ENCODE measurements around the gene SLC27A4. TPM values are rescaled to one million over a fixed set of nuclear protein-coding genes. Genes with fewer than 3 reads are reported as not detected.
A peak's percentile ranks its signal among the peaks of the same experiment; 100 is the strongest.

SLC27A4 gene
- total RNA-seq, 2 experiments from 2014 or later = 8.4 to 10.2 TPM

GRCh38 chr9:128309551-128309950 is 30.8 kb upstream of the SLC27A4 start:
- CTCF ChIA-PET = interaction anchor here (0.6 kb wide), 1 partner anchor 200 kb away, joined by 4 read pairs; no protein-coding TSS in a partner anchor
- H3K27ac Mint-ChIP-seq = no peak overlapping the region
- POLR2A ChIA-PET = no interaction called here
- intact Hi-C loops (cut with DNase I, micrococcal nuclease) = no loop called here
- no peaks in the 10 kb centered on the region for H3K4me1 Mint-ChIP-seq
- no peak overlapping the region for H3K4me3 Mint-ChIP-seq
- no peaks in the 10 kb centered on the region for H3K9me3 Mint-ChIP-seq (ENCODE audit: low read depth)
- no peaks in the 10 kb centered on the region for H3K27me3 Mint-ChIP-seq
- H3K36me3 Mint-ChIP-seq (ENCODE audit: low read depth) = peaks cover 16% of the 10 kb centered on the region
- ATAC-seq (no peak), DNase-seq (no peak)

- Mint-ChIP-seq H3K4me1 (no peaks in the 10 kb centered on the region), H3K4me3 (no peak overlapping the region), H3K9me3 (ENCODE audit: low read depth) (no peaks in the 10 kb centered on the region), H3K36me3 (ENCODE audit: low read depth) (peaks cover 16% of the 10 kb centered on the region), H3K27me3 (no peaks in the 10 kb centered on the region), H3K27ac (no peak overlapping the region)
- DNase-seq (no peak), ATAC-seq (no peak)
- POLR2A ChIA-PET = interaction anchor here (0.7 kb wide), 1 partner anchor 11 kb away, joined by 3 read pairs; no protein-coding TSS in a partner anchor
- intact Hi-C loops (cut with DNase I, micrococcal nuclease) = no loop called here
- CTCF ChIA-PET = interaction anchor here (0.6 kb wide), 1 partner anchor 35 kb away, joined by 3 read pairs; the partner anchor contains the start of genes GOLGA2 and SWI5
Measured at GRCh38 chr9:128310461-128310860, 29.9 kb upstream of the SLC27A4 start.

DNA sequence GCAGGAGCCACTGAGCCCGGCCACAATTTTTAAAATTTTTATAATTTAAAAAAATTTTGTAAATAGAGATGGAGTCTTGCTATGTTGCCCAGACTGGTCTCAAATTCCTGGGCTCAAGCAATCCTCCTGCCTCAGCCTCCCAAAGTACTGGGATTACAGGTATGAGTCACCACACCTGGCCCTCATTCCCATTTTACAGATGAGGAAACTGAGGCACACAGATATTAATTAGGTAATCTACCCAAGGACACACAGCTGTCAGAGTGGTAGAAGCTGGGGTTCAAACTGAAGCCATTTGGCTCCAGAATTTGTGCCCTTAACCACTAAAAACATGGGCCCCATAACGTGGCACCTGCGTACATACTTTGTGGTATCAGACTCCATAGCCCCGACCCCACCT is 25.6 kb upstream of the SLC27A4 start:
- Mint-ChIP-seq H3K27me3 (no peaks in the 10 kb centered on the region), H3K9me3 (ENCODE audit: low read depth) (no peaks in the 10 kb centered on the region), H3K36me3 (ENCODE audit: low read depth) (peaks cover 21% of the 10 kb centered on the region), H3K4me1 (no peaks in the 10 kb centered on the region), H3K27ac (no peak overlapping the region), H3K4me3 (no peak overlapping the region)
- ChIA-PET CTCF (interaction anchor here (0.6 kb wide), 1 partner anchor 47 kb away, joined by 3 read pairs; no protein-coding TSS in a partner anchor), POLR2A (interaction anchor here (0.7 kb wide), 1 partner anchor 14 kb away, joined by 3 read pairs; no protein-coding TSS in a partner anchor)
- ATAC-seq (no peak), DNase-seq (no peak)
- intact Hi-C loops (cut with DNase I, micrococcal nuclease) = no loop called here

- H3K9me3 Mint-ChIP-seq (ENCODE audit: low read depth) = no peaks in the 10 kb centered on the region
- H3K27me3 Mint-ChIP-seq = no peaks in the 10 kb centered on the region
- ATAC-seq (no peak), DNase-seq (no peak)
- ChIA-PET CTCF (no interaction called here), POLR2A (no interaction called here)
- H3K4me3 Mint-ChIP-seq = no peak overlapping the region
- H3K36me3 Mint-ChIP-seq (ENCODE audit: low read depth) = peaks cover 15% of the 10 kb centered on the region
- H3K4me1 Mint-ChIP-seq = no peaks in the 10 kb centered on the region
- no peak overlapping the region for H3K27ac Mint-ChIP-seq
- intact Hi-C loops (cut with DNase I, micrococcal nuclease) = no loop called here
Measured at GRCh38 chr9:128316421-128316820, 23.9 kb upstream of the SLC27A4 start.

DNA sequence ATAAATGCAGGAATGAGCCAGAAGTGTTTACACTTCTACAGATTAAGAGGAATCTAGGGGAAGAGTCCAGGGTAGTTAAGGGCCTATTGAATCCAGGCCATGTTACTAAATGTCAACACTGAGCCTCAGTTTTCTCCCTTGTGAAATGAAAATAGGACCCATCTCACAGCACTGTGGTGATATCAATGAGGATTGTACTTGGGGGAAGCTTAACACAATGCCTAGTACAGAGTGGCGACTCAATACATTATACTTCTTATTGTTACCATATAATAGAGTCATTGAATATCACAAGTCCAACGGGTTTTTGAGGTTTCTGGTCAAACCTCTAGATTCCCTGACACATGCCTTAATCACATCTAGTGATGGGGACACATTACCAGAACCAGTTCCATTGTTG is 22.7 kb upstream of the SLC27A4 start:
- intact Hi-C loops (cut with DNase I, micrococcal nuclease) = no loop called here
- CTCF ChIA-PET = interaction anchor here (0.7 to 1.0 kb wide), 2 partner anchors 24 to 501 kb away, joined by 3 read pairs; partner anchors contain the start of gene ENDOG
- H3K4me3 Mint-ChIP-seq = no peak overlapping the region
- H3K36me3 Mint-ChIP-seq (ENCODE audit: low read depth) = peaks cover 13% of the 10 kb centered on the region
- no peaks in the 10 kb centered on the region for H3K9me3 Mint-ChIP-seq (ENCODE audit: low read depth)
- H3K4me1 Mint-ChIP-seq = no peaks in the 10 kb centered on the region
- no peak for DNase-seq
- H3K27me3 Mint-ChIP-seq = no peaks in the 10 kb centered on the region
- H3K27ac Mint-ChIP-seq = no peak overlapping the region
- POLR2A ChIA-PET = no interaction called here
- no peak for ATAC-seq

GRCh38 chr9:128321343-128321742 is 19.0 kb upstream of the SLC27A4 start:
- ChIA-PET CTCF (no interaction called here), POLR2A (interaction anchor here (1.0 kb wide), 1 partner anchor 20 kb away, joined by 3 read pairs; no protein-coding TSS in a partner anchor)
- H3K27ac Mint-ChIP-seq = no peak overlapping the region
- intact Hi-C loops (cut with DNase I, micrococcal nuclease) = loop anchor here (5.0 kb wide), 3 partner anchors 129 to 604 kb away; partner anchors contain the start of genes CIZ1 (in 1 of the 2), PTGES2 (in 1 of the 2), PTRH1 (in 1 of the 2) and TTC16 (in 1 of the 2)
- H3K9me3 Mint-ChIP-seq (ENCODE audit: low read depth) = no peaks in the 10 kb centered on the region
- H3K4me3 Mint-ChIP-seq = peak overlapping the region; percentile 87
- peaks cover 19% of the 10 kb centered on the region for H3K4me1 Mint-ChIP-seq
- peaks cover 28% of the 10 kb centered on the region for H3K36me3 Mint-ChIP-seq (ENCODE audit: low read depth)
- no peak for ATAC-seq
- DNase-seq = no peak
- no peaks in the 10 kb centered on the region for H3K27me3 Mint-ChIP-seq

DNA sequence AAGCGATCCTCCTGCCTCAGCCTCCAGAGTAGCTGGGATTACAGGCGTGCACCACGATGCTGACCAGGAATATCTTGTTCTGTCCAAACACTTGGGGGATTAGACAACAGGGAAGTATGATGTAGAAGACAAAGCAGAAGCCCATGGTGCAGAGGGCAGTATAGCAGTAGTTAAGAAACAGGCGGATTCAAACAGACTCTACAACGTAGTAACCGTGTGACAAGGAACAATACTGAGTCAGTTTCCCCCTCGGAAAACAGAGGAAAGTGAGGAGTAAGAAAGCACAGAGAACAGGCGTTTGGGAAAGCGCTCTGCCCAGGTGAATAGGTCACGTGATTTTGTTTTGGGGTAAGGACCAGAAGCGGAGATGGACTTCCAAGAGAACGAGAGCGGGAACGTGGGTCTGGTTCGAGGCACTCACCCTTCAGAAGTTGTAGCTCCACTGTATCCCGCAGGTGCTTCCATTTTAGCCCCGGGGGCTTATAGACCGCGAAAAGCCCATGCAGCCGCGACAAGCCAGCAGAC is 18.4 kb upstream of the SLC27A4 start:
- H3K27me3 Mint-ChIP-seq = no peaks in the 10 kb centered on the region
- intact Hi-C loops (cut with DNase I, micrococcal nuclease) = loop anchor here (1.0 to 5.0 kb wide), 21 partner anchors 18 to 1305 kb away; partner anchors contain the start of genes URM1 (in 2 of the 2), BBLN (in 1 of the 2), CIZ1 (in 1 of the 2) and CRAT (in 1 of the 2)
- peak overlapping the region; percentile 87 for H3K4me3 Mint-ChIP-seq
- ATAC-seq = peak; percentile 5
- peak overlapping the region; percentile 93 for H3K27ac Mint-ChIP-seq
- ChIA-PET POLR2A (interaction anchor here (1.0 kb wide), 1 partner anchor 20 kb away, joined by 3 read pairs; no protein-coding TSS in a partner anchor), CTCF (interaction anchor here (0.6 kb wide), 2 partner anchors 23 to 339 kb away, joined by 3 to 5 read pairs; no protein-coding TSS in a partner anchor)
- no peak for DNase-seq
- H3K9me3 Mint-ChIP-seq (ENCODE audit: low read depth) = no peaks in the 10 kb centered on the region
- H3K4me1 Mint-ChIP-seq = peaks cover 19% of the 10 kb centered on the region
- peaks cover 24% of the 10 kb centered on the region for H3K36me3 Mint-ChIP-seq (ENCODE audit: low read depth)

- Mint-ChIP-seq H3K27me3 (no peaks in the 10 kb centered on the region), H3K9me3 (ENCODE audit: low read depth) (no peaks in the 10 kb centered on the region), H3K4me1 (peaks cover 19% of the 10 kb centered on the region), H3K27ac (peak within 1 kb of the TSS; percentile 93), H3K36me3 (ENCODE audit: low read depth) (peaks cover 17% of the 10 kb centered on the region), H3K4me3 (peak within 1 kb of the TSS; percentile 87)
- ATAC-seq (peak; percentile 90), DNase-seq (peak; percentile 96)
- intact Hi-C loops (cut with DNase I, micrococcal nuclease) = loop anchor here (1.0 to 5.0 kb wide), 21 partner anchors 18 to 1304 kb away; partner anchors contain the start of genes SLC27A4 (in 2 of the 2), URM1 (in 2 of the 2), BBLN (in 1 of the 2) and CIZ1 (in 1 of the 2)
- ChIA-PET CTCF (interaction anchor here (0.6 kb wide), 2 partner anchors 24 to 340 kb away, joined by 3 to 5 read pairs; no protein-coding TSS in a partner anchor), POLR2A (interaction anchor here (0.6 to 0.8 kb wide), 2 partner anchors 18 to 402 kb away, joined by 3 read pairs; no protein-coding TSS in a partner anchor)
Measured at GRCh38 chr9:128322404-128323211, 17.7 kb upstream of the SLC27A4 start, which contains the start of the genes COQ4 and TRUB2. COQ4 (plus strand) TSS chr9:128322839; CDS start chr9:128322859, 20 bp downstream. TRUB2 (minus strand) TSS chr9:128322447; CDS start chr9:128322408, 39 bp downstream.

DNA sequence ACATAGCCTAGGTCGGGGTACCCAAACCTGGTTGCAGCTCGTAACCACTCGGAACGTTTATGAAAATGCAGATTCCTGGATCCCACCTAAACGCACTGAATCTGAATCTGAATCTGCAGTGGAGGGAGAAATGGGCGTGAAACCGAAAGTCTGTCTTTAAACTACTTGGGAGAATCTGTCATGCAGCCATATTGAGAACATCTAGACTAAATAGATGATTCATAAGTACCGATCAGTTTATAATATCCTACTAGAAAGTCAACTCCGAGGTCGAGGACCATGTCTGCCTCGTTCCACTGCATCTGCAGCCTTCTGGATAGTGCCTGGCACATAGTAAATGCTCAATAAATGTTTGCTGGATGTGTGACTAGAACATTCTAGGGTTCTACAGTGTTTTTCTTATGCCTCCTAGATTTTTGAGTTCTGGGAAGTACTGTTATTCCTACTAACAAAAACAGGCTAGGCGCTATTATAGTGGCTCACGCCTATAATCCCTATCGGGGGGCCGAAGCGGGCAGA is 17.1 kb upstream of the SLC27A4 start:
- H3K36me3 Mint-ChIP-seq (ENCODE audit: low read depth) = peaks cover 19% of the 10 kb centered on the region
- no peak for DNase-seq
- peak overlapping the region; percentile 88 for H3K27ac Mint-ChIP-seq
- H3K27me3 Mint-ChIP-seq = no peaks in the 10 kb centered on the region
- H3K4me3 Mint-ChIP-seq = peak overlapping the region; percentile 87
- intact Hi-C loops (cut with DNase I, micrococcal nuclease) = loop anchor here (1.0 to 5.0 kb wide), 5 partner anchors 17 to 1304 kb away; partner anchors contain the start of genes CIZ1 (in 1 of the 2), NTMT1 (in 1 of the 2), PTGES2 (in 1 of the 2) and PTRH1 (in 1 of the 2)
- ATAC-seq = peak; percentile 40
- ChIA-PET CTCF (interaction anchor here (2.0 kb wide), 1 partner anchor 18 kb away, joined by 9 read pairs; no protein-coding TSS in a partner anchor), POLR2A (interaction anchor here (0.6 to 0.8 kb wide), 2 partner anchors 18 to 401 kb away, joined by 3 read pairs; no protein-coding TSS in a partner anchor)
- H3K4me1 Mint-ChIP-seq = peaks cover 19% of the 10 kb centered on the region
- no peaks in the 10 kb centered on the region for H3K9me3 Mint-ChIP-seq (ENCODE audit: low read depth)

GRCh38 chr9:128323791-128324190 is 16.5 kb upstream of the SLC27A4 start:
- CTCF ChIA-PET = interaction anchor here (0.9 to 2.0 kb wide), 2 partner anchors 18 to 29 kb away, joined by 3 to 9 read pairs; no protein-coding TSS in a partner anchor
- intact Hi-C loops (cut with DNase I, micrococcal nuclease) = loop anchor here (1.0 to 5.0 kb wide), 5 partner anchors 17 to 1303 kb away; partner anchors contain the start of genes CIZ1 (in 1 of the 2), NTMT1 (in 1 of the 2), PTGES2 (in 1 of the 2) and PTRH1 (in 1 of the 2)
- Mint-ChIP-seq H3K27ac (peak overlapping the region; percentile 88), H3K9me3 (ENCODE audit: low read depth) (no peaks in the 10 kb centered on the region), H3K4me1 (peaks cover 19% of the 10 kb centered on the region), H3K27me3 (no peaks in the 10 kb centered on the region), H3K4me3 (peak overlapping the region; percentile 87), H3K36me3 (ENCODE audit: low read depth) (peaks cover 19% of the 10 kb centered on the region)
- POLR2A ChIA-PET = interaction anchor here (0.7 kb wide), 1 partner anchor 39 kb away, joined by 3 read pairs; no protein-coding TSS in a partner anchor
- no peak for DNase-seq
- no peak for ATAC-seq
